Transverse colon (tissue), 4 donors: ENCODE data around the gene C1orf21. TPM values are rescaled to one million over a fixed set of nuclear protein-coding genes. Genes with fewer than 3 reads are reported as not detected.

Source experiments
- DNase-seq: peaks from one replicate; pipeline ENCODE4 v3.0.0-alpha.2; 2019
- H3K27ac ChIP-seq, 4 donors: fragments of 200-600 bp; sonication (generic); 2 replicates each; pipeline ENCODE4 v1.5.1; 2016 to 2018; ENCODE audit warnings: inconsistent platforms in 4 of 4
- H3K27me3 ChIP-seq: fragments of 200-600 bp; sonication (generic); 2 replicates; pipeline ENCODE4 v1.5.1; 2017; ENCODE audit warnings: inconsistent platforms
- H3K36me3 ChIP-seq, 4 donors: fragments of 200-600 bp; sonication (generic); 2 replicates each; pipeline ENCODE4 v1.5.1; 2017 to 2019; ENCODE audit warnings: inconsistent platforms in 4 of 4
- H3K4me1 ChIP-seq, 4 donors: fragments of 200-600 bp; sonication (generic); 2 replicates each; pipeline ENCODE4 v1.5.1; 2017 to 2020; ENCODE audit warnings: inconsistent platforms in 4 of 4
- H3K4me3 ChIP-seq, 4 donors: fragments of 200-600 bp; sonication (generic); 1 replicate in 1 of 4; 2 replicates in 3 of 4; pipeline versions ENCODE4 v1.5.1 to v1.6.1; 2017 to 2019; ENCODE audit warnings: inconsistent platforms in 4 of 4
- H3K9me3 ChIP-seq, 2 donors: fragments of 200-600 bp; sonication (generic); 2 replicates each; pipeline ENCODE4 v1.5.1; 2017 to 2019; ENCODE audit warnings: inconsistent platforms in 2 of 2
- EP300 ChIP-seq: sonication (generic); formaldehyde crosslinking; IDR thresholded peaks from one replicate; pipeline ENCODE4 v1.6.1; 2017; ENCODE audit warnings: antibody characterized with exemption, low read depth
- POLR2A ChIP-seq: fragments of 450-650 bp; IDR thresholded peaks from one replicate; pipeline ENCODE4 v1.6.1; 2016; ENCODE audit warnings: antibody characterized with exemption, mild to moderate bottlenecking, moderate library complexity
- POLR2AphosphoS5 ChIP-seq, 3 donors: sonication (generic); formaldehyde crosslinking; IDR thresholded peaks; one replicate each; pipeline ENCODE4 v1.6.1; 2016; ENCODE audit warnings: antibody characterized with exemption in 3 of 3
- WGBS, 2 donors: methylation state at CpG; one replicate each; pipeline ENCODE4 v1.1.5; 2018; ENCODE audit warnings: low coverage in 1 of 2; 5-methylcytosine and 5-hydroxymethylcytosine counted together
- in situ Hi-C, 4 donors: fragments of 200-750 bp; cut with MboI; loops; one replicate each; pipeline versions ENCODE4 v1.15.0 to v1.15.1; 2017; ENCODE audit warnings: low sequenced_read_pairs in 3 of 4, low pct_ligation_motif_present in 1 of 4, low pct_unique_long_range_greater_than_20kb in 1 of 4
- intact Hi-C: fragments of 100-400 bp; cut with DNase I; formaldehyde crosslinking; loops from one replicate; pipeline ENCODE4 v1.15.1; 2023; ENCODE audit warnings: low total_unique reads
- total RNA-seq, 4 donors: library from RNA; depleted of rRNA; stranded (reverse); fragments of >200 nt; gene quantifications; one replicate each; pipeline ENCODE4 v1.1.0, GENCODE V29; 2016
- TF ChIP-seq, protein P1 (sequence below), 5 experiments: fragments of 200-600 bp in 3 of 5; fragments of 450-650 bp in 2 of 5; sonication (generic) in 3 of 5; IDR thresholded peaks; 1 replicate in 2 of 5; 2 replicates in 3 of 5; pipeline ENCODE4 v1.5.1; 2016 to 2017; ENCODE audit warnings: antibody characterized with exemption in 5 of 5, inconsistent platforms in 3 of 5, mild to moderate bottlenecking in 2 of 5, moderate library complexity in 1 of 5

The C1orf21 gene
- total RNA-seq, 4 donors from 2014 or later = 38.4 to 70.0 (median 62.4) TPM

DNA sequence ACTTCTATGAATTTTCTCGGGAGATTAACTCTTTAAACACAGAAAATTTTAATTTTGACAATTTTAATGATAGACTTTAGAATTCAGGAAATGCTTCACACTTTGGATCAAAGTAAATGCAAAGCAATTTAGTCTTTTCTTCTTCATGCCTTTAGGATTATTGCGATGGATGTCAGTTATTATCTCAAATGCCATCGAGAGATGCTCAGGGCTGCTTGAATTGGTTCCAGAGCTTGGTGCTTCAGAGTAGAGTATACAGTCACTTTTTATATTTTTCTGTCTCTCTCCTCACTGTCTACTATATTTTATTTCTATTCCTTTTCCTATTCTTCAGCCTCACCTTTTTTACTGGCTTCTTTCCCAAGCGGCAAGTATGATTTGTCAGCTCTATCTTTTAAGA lies 59.2 kb downstream of the C1orf21 start:
- H3K9me3 ChIP-seq = no peaks in the 10 kb centered on the region
- in situ Hi-C loops = no loop called here
- TF ChIP-seq, protein P1, sequence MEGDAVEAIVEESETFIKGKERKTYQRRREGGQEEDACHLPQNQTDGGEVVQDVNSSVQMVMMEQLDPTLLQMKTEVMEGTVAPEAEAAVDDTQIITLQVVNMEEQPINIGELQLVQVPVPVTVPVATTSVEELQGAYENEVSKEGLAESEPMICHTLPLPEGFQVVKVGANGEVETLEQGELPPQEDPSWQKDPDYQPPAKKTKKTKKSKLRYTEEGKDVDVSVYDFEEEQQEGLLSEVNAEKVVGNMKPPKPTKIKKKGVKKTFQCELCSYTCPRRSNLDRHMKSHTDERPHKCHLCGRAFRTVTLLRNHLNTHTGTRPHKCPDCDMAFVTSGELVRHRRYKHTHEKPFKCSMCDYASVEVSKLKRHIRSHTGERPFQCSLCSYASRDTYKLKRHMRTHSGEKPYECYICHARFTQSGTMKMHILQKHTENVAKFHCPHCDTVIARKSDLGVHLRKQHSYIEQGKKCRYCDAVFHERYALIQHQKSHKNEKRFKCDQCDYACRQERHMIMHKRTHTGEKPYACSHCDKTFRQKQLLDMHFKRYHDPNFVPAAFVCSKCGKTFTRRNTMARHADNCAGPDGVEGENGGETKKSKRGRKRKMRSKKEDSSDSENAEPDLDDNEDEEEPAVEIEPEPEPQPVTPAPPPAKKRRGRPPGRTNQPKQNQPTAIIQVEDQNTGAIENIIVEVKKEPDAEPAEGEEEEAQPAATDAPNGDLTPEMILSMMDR (IDR thresholded peaks at IDR 0.05) = no peak
- no peak for TF ChIP-seq EP300
- TF ChIP-seq POLR2AphosphoS5 (IDR thresholded peaks at IDR 0.05) = no peak
- H3K36me3 ChIP-seq = no peaks in the 10 kb centered on the region
- DNase-seq = no peak
- H3K27me3 ChIP-seq = no peaks in the 10 kb centered on the region
- H3K4me1 ChIP-seq = peaks cover 0 to 31% (median 4%) of the 10 kb centered on the region in 4 donors
- no peak overlapping the region for H3K4me3 ChIP-seq
- no peak overlapping the region for H3K27ac ChIP-seq
- 90 to 92% methylated on average over 4 of the region's 4 CpGs for WGBS, 2 donors
- intact Hi-C loops = no loop called here

DNA sequence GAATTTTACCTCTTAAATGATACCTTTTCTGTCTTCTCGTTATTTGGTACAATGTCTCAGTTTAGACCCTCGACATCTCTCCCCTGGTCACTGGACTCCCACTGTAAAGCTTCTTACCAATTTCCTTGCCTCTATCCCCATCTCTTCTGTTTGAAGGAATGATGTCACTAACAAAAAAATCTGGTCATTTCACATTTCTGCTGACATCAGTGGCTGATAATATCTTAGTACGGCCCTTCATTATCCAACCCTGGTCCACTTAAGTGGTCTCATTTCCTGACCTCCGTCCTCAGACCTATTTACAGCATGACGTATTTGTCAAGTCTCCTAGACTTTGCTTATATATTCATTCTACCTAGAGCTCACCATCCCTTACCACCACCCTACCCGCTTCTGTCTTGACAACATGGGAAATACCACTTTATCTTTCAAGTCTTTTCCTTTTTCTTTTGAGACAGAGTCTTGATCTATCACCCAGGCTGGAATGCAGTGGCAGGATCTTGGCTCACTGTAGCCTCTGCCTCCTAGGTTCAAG lies 60.9 kb downstream of the C1orf21 start:
- intact Hi-C loops (loop anchor here (2.0 kb wide), 1 partner anchor 65 kb away; no protein-coding TSS in a partner anchor), in situ Hi-C loops (no loop called here)
- Histone ChIP-seq H3K27ac (no peak overlapping the region), H3K27me3 (no peaks in the 10 kb centered on the region), H3K36me3 (no peaks in the 10 kb centered on the region), H3K4me1 (peaks cover 0 to 26% (median 5%) of the 10 kb centered on the region in 4 donors), H3K9me3 (no peaks in the 10 kb centered on the region), H3K4me3 (no peak overlapping the region)
- DNase-seq = no peak
- WGBS, 2 donors = 88 to 95% methylated on average over 5 to 6 of the region's 6 CpGs
- no peak for TF ChIP-seq POLR2AphosphoS5 (IDR thresholded peaks at IDR 0.05)
- TF ChIP-seq, protein P1 (IDR thresholded peaks at IDR 0.05) = no peak
- TF ChIP-seq EP300 = no peak
- no peak for TF ChIP-seq POLR2A

DNA sequence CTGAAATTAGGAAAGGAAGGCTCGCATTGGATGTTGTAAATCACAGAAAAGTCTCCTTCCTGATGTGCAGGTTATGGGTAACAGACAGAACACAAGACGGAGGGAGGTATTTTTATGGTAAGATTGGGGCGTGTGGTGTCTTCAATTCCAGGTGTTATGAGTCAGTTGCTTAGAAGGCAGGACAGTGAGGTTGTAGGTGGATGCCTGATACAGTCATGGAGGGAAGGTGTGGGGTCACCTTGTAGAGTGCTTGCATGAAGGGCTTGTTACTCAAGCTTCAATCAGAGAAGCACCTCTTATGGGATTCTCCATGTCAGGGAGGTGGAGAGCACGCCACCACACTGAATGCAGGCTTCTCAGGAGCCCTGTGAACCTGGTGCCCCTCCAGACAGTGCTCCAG lies 63.1 kb downstream of the C1orf21 start:
- no peaks in the 10 kb centered on the region for H3K36me3 ChIP-seq
- intact Hi-C loops = loop anchor here (2.0 kb wide), 1 partner anchor 67 kb away; no protein-coding TSS in a partner anchor
- 39 to 80% methylated on average over 3 to 4 of the region's 4 CpGs for WGBS, 2 donors
- no peaks in the 10 kb centered on the region for H3K27me3 ChIP-seq
- TF ChIP-seq POLR2AphosphoS5 (IDR thresholded peaks at IDR 0.05) = no peak
- TF ChIP-seq, protein P1 (IDR thresholded peaks at IDR 0.05) = no peak
- TF ChIP-seq EP300 = no peak
- TF ChIP-seq POLR2A = no peak
- no peak for DNase-seq
- in situ Hi-C loops = no loop called here
- no peak overlapping the region for H3K4me3 ChIP-seq
- no peaks in the 10 kb centered on the region for H3K9me3 ChIP-seq
- H3K4me1 ChIP-seq = peaks cover 5 to 35% (median 15%) of the 10 kb centered on the region in 4 donors
- H3K27ac ChIP-seq = no peak overlapping the region

DNA sequence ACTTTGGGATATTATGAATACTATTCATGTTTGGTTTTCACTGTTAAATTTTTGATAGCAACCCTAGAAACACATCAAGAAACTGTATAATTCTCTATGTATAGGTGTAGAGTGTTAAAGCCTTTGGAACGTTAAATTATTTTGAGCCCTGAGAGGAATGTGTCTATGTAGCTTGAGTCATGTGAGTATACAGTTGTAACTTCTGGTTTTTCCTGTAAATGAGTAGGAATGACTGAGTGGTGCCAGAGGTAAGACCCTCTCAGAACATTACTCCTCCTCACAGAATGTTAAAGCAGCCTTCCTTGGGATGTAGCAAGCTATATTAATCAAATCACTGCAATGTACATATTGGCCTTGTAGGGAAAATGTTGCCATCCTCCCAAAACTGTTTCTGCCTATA lies 69.0 kb downstream of the C1orf21 start:
- WGBS, 2 donors = 85 to 100% methylated on average over 1 of the region's 1 CpG
- intact Hi-C loops = no loop called here

More for the DNA sequence above, 69.0 kb downstream of the C1orf21 start:
- Histone ChIP-seq H3K4me1 (peaks cover 7 to 71% (median 18%) of the 10 kb centered on the region in 4 donors), H3K27ac (no peak overlapping the region), H3K27me3 (no peaks in the 10 kb centered on the region), H3K9me3 (no peaks in the 10 kb centered on the region), H3K4me3 (no peak overlapping the region), H3K36me3 (no peaks in the 10 kb centered on the region)
- DNase-seq = no peak
- TF ChIP-seq, protein P1 (IDR thresholded peaks at IDR 0.05) = no peak
- TF ChIP-seq POLR2AphosphoS5 (IDR thresholded peaks at IDR 0.05) (no peak), POLR2A (no peak), EP300 (no peak)
- in situ Hi-C loops = no loop called here
